Measurements from ENCODE around the gene TOMM70. TPM values are rescaled to one million over a fixed set of nuclear protein-coding genes. Genes with fewer than 3 reads are reported as not detected.
A peak's percentile ranks its signal among the peaks of the same experiment; 100 is the strongest.

The TOMM70 gene
- total and polyA plus RNA-seq, 7 donors, result 51.1 to 97.2 (median 76.7) TPM

DNA sequence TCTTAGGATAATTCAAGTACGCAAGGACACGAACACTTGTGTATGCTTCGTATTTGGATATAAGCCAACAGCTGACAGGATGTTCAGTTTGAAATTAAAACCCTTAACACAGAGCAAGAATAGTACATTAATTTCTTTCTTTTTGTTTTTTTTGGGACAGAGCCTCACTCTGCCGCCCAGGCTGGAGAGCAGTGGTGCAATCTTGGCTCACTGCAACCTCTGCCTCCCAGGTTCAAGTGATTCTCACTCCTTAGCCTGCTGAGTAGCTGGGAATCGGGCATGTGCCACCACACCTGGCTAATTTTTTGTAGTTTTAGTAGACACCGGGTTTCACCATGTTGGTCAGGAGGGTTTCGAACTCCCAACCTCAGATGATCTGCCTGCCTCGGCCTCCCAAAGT is 32.4 kb downstream of the TOMM70 start:
- TF ChIP-seq, protein P1, sequence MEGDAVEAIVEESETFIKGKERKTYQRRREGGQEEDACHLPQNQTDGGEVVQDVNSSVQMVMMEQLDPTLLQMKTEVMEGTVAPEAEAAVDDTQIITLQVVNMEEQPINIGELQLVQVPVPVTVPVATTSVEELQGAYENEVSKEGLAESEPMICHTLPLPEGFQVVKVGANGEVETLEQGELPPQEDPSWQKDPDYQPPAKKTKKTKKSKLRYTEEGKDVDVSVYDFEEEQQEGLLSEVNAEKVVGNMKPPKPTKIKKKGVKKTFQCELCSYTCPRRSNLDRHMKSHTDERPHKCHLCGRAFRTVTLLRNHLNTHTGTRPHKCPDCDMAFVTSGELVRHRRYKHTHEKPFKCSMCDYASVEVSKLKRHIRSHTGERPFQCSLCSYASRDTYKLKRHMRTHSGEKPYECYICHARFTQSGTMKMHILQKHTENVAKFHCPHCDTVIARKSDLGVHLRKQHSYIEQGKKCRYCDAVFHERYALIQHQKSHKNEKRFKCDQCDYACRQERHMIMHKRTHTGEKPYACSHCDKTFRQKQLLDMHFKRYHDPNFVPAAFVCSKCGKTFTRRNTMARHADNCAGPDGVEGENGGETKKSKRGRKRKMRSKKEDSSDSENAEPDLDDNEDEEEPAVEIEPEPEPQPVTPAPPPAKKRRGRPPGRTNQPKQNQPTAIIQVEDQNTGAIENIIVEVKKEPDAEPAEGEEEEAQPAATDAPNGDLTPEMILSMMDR (IDR thresholded peaks at IDR 0.05), result no peak
- intact Hi-C loops (cut with DNase I), result no loop called here
- Histone ChIP-seq H3K36me3 (ENCODE audit: insufficient read depth in 1 of 2, low read depth in 1 of 2) (peaks cover 22 to 99% of the 10 kb centered on the region in 2 donors), H3K4me1 (no peaks in the 10 kb centered on the region), H3K27me3 (ENCODE audit: insufficient read depth in 3 of 3, low read length in 2 of 3) (no peaks in the 10 kb centered on the region), H3K27ac (no peak overlapping the region), H3K4me3 (no peak overlapping the region), H3K9me3 (no peaks in the 10 kb centered on the region)
- no peak for DNase-seq
- WGBS, 3 donors, result 71 to 81% (median 75%) methylated on average over 8 of the region's 8 CpGs
- no peak for ATAC-seq

DNA sequence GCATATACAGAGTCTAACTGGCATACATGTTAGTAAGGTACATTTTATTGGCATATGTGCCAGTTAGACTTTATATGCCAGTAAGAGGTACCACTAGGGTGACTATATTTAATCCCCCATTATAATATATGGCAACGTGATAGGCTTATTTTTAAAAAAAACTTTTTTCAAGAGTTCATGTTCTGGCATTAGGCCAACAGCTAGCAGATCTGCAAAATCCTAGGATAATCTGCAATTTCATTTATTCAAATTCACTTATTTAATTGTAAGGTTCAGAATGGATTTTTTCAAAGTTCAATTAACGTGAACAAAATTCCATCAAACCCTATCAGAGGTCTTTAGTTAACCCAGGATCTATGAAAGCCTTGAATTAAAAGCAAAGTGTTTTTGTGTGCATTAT is 34.5 kb downstream of the TOMM70 start:
- WGBS, 3 donors, result 65 to 82% (median 72%) methylated on average over 2 of the region's 2 CpGs
- ATAC-seq (no peak), DNase-seq (no peak)
- TF ChIP-seq, protein P1 (IDR thresholded peaks at IDR 0.05), result no peak
- Histone ChIP-seq H3K9me3 (no peaks in the 10 kb centered on the region), H3K4me1 (no peaks in the 10 kb centered on the region), H3K27me3 (ENCODE audit: insufficient read depth in 3 of 3, low read length in 2 of 3) (no peaks in the 10 kb centered on the region), H3K27ac (no peak overlapping the region), H3K4me3 (no peak overlapping the region), H3K36me3 (ENCODE audit: insufficient read depth in 1 of 2, low read depth in 1 of 2) (peaks cover 22 to 97% of the 10 kb centered on the region in 2 donors)
- intact Hi-C loops (cut with DNase I), result no loop called here

DNA sequence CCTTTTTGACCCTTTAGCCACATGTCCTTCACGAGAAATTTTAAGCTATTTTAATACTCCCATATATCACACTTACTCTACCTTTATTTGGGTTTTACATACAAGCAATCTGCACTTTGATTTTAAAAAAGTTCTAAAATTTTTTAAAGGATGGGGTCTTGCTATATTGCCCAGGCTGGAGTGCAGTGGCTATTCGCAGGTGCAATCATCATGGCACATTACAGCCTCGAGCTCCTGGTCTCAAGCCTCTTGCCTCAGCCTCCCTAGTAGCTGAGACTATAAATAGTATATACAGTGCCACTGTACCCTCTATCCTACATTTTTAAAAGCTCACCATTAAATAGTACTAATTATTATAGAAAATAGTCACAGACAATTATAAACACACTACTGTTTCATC is 36.5 kb downstream of the TOMM70 start:
- no peaks in the 10 kb centered on the region for H3K4me1 ChIP-seq
- intact Hi-C loops (cut with DNase I), result no loop called here
- peaks cover 18 to 98% of the 10 kb centered on the region in 2 donors for H3K36me3 ChIP-seq (ENCODE audit: insufficient read depth in 1 of 2, low read depth in 1 of 2)
- no peak overlapping the region for H3K27ac ChIP-seq
- no peaks in the 10 kb centered on the region for H3K9me3 ChIP-seq
- TF ChIP-seq, protein P1 (IDR thresholded peaks at IDR 0.05), result no peak
- no peak for DNase-seq
- no peak overlapping the region for H3K4me3 ChIP-seq
- ATAC-seq, result no peak
- WGBS, 3 donors, result 83 to 91% (median 83%) methylated on average over 3 of the region's 3 CpGs
- H3K27me3 ChIP-seq (ENCODE audit: insufficient read depth in 3 of 3, low read length in 2 of 3), result no peaks in the 10 kb centered on the region

DNA sequence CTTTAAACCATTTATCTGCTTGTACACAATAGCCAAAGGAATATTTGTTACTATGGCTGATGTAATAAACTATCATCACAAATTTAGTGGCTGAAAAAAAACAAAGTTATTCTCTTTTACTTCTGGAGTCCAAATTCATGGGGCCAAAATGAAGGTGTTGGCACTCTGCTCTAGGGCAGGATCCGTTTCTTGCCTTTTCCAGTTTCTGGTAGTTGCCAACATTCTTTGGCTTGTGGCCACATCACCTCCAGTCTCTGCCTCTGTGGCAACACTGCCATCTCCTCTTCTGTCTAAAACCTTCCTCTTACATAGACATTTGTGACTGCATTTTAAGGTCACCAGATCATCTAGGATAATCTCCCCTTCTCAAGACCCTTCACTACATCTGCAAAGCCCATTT is 39.0 kb downstream of the TOMM70 start:
- Histone ChIP-seq H3K27me3 (ENCODE audit: insufficient read depth in 3 of 3, low read length in 2 of 3) (no peaks in the 10 kb centered on the region), H3K4me3 (no peak overlapping the region), H3K27ac (no peak overlapping the region), H3K4me1 (no peaks in the 10 kb centered on the region), H3K9me3 (no peaks in the 10 kb centered on the region), H3K36me3 (ENCODE audit: insufficient read depth in 1 of 2, low read depth in 1 of 2) (peaks cover 15 to 96% of the 10 kb centered on the region in 2 donors)
- intact Hi-C loops (cut with DNase I), result no loop called here
- TF ChIP-seq, protein P1 (IDR thresholded peaks at IDR 0.05), result no peak
- WGBS, 3 donors, result 21 to 50% (median 30%) methylated on average over 1 of the region's 1 CpG
- ATAC-seq (no peak), DNase-seq (no peak)

DNA sequence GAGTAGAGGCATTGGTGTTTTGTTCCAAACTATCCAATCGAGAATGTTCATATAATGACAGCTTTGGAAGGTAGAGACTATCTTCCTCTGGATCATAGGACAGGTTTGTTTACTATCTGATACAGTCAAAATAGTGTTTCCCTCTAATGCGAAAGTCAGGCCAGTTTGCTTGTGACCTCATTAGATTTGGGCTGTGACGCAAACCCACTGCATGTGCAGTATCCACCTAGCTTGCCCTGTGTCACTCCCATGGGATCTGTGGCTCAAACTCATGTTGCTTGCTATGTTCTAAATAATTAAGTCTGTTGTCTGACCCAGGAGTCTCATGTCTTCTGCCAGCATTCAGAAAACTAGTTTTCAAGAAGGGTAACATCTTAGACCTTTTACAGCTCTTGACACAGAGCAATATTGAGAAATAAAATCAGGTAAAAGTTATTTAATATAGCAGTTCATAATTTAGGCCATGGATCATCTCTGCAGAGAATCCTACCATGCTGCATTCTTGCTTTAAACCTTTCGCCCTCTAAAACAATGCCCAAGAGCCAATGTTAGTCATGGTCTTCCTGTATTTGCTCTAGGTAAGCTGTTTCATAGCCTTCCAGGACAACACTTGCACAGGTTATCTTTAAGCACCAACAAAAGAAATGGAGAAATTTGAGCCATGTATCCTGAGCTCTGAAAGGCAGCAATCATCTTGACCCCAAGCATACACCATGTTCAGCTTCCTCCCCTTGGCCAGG is 40.0 kb downstream of the TOMM70 start:
- ATAC-seq (peak in 1 of 4 donors; percentile 38), DNase-seq (no peak)
- no peaks in the 10 kb centered on the region for H3K27me3 ChIP-seq (ENCODE audit: insufficient read depth in 3 of 3, low read length in 2 of 3)
- intact Hi-C loops (cut with DNase I), result no loop called here
- TF ChIP-seq, protein P1 (IDR thresholded peaks at IDR 0.05), result no peak
- WGBS, 3 donors, result 88 to 98% (median 95%) methylated on average over 4 of the region's 4 CpGs
- H3K36me3 ChIP-seq (ENCODE audit: insufficient read depth in 1 of 2, low read depth in 1 of 2), result peaks cover 11 to 96% of the 10 kb centered on the region in 2 donors
- H3K27ac ChIP-seq, result no peak overlapping the region
- no peak overlapping the region for H3K4me3 ChIP-seq
- no peaks in the 10 kb centered on the region for H3K4me1 ChIP-seq
- H3K9me3 ChIP-seq, result no peaks in the 10 kb centered on the region
